Subcutaneous adipose tissue (tissue), 4 donors: ENCODE data around the gene SCLT1. TPM values are rescaled to one million over a fixed set of nuclear protein-coding genes. Genes with fewer than 3 reads are reported as not detected.

Source experiments
- total RNA-seq, 4 donors: library from RNA; depleted of rRNA; stranded (reverse); fragments of >200 nt; gene quantifications; one replicate each; pipeline ENCODE4 v1.1.0, GENCODE V29; 2016
- TF ChIP-seq, protein P1 (sequence below): fragments of 450-650 bp; IDR thresholded peaks from one replicate; pipeline ENCODE4 v1.5.1; 2016; ENCODE audit warnings: low read depth, mild to moderate bottlenecking, control low read depth, antibody characterized with exemption, moderate library complexity

Gene SCLT1
- total RNA-seq, 4 donors from 2014 or later, result 12.6 to 22.0 (median 14.1) TPM

DNA sequence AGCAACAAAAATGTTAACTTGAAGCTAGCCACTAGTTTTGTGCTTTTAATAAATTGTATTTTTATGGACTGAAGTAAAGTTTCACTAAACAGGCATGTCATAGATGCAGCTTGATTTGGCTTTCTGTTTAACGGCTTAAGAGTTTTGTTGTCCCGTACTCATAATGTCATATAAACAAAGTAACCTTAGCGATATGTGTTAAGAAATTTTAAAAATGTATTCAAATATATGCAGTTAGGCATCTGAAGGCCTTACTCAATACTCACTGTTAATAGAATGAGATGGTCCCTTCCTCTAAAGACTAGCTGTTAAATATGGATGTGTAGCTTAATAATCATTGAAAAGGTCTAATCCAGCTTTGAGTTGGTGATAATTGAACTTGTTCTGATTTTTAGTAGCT, 1.0 kb upstream of the SCLT1 start:
- TF ChIP-seq, protein P1, sequence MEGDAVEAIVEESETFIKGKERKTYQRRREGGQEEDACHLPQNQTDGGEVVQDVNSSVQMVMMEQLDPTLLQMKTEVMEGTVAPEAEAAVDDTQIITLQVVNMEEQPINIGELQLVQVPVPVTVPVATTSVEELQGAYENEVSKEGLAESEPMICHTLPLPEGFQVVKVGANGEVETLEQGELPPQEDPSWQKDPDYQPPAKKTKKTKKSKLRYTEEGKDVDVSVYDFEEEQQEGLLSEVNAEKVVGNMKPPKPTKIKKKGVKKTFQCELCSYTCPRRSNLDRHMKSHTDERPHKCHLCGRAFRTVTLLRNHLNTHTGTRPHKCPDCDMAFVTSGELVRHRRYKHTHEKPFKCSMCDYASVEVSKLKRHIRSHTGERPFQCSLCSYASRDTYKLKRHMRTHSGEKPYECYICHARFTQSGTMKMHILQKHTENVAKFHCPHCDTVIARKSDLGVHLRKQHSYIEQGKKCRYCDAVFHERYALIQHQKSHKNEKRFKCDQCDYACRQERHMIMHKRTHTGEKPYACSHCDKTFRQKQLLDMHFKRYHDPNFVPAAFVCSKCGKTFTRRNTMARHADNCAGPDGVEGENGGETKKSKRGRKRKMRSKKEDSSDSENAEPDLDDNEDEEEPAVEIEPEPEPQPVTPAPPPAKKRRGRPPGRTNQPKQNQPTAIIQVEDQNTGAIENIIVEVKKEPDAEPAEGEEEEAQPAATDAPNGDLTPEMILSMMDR, result no peak

DNA sequence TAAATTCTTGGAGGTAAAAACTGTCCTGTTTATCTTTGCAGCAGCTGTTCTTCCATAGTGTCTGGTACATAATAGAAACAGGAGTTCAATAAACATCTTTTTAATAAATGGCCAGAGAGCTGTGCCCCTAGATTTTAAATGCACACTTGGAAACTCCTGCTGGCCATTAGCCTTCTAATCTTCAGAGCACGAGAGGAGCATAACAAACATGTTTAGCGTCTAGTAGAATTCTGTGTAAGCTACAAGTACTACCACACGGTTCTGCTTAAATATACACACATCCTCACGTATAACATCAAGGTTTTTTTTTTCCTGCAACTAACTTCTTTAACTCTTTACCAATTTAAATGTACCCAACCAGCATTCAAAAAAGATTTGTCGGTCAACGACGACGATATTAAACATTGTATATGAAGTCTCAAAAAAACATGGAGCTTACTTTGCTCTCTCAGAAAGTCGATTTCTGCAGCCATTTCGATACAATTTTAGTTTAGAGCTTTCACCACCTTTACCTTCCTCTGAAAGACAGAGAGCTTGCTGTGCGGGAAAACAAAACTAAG, 628 bp downstream of the SCLT1 start:
- TF ChIP-seq, protein P1, result no peak

DNA sequence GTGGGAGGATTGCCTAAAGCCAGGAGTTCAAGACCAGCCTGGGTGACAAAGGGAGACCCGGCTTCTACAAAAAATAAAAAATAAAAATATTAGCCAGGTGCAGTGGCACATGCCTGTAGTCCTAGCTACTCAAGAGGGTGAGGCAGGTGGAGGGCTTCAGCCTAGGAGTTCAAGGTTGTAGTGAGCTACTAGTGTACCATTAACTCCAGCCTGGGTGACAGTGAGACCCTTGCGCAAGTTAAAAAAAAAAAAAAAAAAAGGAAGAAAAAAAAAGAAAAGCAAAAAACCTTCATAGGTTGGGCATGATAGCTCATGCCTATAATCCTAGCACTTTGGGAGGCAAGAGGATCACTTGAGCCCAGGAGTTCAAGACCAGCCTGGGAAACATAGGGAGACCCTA, 5.8 kb downstream of the SCLT1 start:
- TF ChIP-seq, protein P1, result no peak

DNA sequence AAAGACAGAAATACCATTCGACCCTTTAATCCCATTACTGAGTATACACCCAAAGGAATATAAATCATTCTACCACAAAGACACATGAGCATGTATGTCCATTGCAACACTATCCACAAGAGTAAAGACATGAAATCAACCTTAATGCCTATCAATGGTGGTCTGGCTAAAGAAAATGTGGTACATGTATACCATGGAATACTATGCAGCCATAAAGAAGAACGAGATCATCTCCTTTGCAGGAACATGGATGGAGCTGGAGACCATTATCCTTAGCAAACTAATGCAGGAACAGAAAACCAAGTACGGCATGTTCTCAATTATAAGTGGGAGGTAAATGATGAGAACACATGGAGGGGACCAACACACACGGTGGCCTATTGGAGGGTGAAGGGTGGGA, 7.9 kb downstream of the SCLT1 start:
- TF ChIP-seq, protein P1, result no peak

DNA sequence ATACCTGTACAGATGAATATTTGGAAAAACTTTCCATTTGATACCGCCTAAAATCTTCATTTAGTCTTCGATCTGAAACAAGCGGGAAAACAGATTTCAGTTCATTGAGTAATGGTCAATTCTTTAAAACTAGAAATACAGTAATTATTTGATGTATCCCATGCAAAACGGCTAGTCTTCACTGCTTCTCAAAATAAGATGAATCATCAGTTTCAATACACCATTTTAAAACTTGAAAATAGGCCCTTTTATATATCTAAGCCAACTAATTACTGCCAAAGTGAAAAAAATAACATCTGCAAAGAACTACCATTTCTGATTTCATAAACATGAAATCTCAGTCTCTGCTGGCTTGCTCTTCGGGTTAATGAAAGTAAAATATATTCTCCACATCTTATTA, 11.0 kb downstream of the SCLT1 start:
- TF ChIP-seq, protein P1, result no peak

DNA sequence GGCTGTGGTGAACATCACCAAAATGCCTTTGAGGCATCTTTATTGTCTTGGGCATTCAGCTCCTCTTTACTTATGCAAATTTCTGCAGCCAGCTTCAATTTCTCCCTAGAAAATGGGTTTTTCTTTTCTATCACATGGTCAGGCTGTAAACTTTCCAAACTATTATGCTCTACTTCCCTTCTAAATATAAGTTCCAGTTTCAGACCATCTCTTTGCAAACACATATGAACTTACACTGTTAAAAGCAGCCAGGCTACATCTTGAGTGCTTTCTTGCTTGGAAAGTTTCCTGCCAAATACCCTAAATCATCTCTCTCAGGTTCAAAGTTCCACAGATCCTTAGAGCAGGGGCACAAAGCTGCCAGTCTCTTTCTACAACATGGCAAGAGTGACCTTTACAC, 13.2 kb downstream of the SCLT1 start:
- TF ChIP-seq, protein P1, result no peak

DNA sequence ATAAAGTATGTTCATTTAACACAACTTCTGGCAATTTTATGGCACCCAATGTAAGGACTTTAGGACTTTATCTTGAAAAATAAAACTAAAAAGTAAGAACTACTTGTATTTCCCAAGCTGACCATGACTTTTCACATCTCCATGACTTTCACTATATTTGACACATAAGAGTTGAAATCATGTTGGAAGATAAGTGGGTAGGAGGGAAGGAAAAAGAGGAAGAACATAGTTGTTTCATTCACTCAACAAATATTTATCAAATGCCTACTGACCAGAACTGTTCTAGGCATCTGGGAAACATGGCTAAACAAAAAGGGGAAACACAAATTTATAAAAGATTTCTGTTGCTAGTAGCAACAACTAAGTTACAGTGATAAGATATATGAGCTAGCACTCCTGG, 16.0 kb downstream of the SCLT1 start:
- TF ChIP-seq, protein P1, result no peak
